ENCODE results near the gene CFAP20DC. TPM values are rescaled to one million over a fixed set of nuclear protein-coding genes. Genes with fewer than 3 reads are reported as not detected.
"Not testable (repeated sequence)": the region's sequence is repeated elsewhere in the genome, so short reads cannot be mapped to it uniquely, and the experiment has no call there.

CFAP20DC gene
- total and polyA plus RNA-seq, 8 donors, result 1.2 to 7.7 (median 5.4) TPM

DNA sequence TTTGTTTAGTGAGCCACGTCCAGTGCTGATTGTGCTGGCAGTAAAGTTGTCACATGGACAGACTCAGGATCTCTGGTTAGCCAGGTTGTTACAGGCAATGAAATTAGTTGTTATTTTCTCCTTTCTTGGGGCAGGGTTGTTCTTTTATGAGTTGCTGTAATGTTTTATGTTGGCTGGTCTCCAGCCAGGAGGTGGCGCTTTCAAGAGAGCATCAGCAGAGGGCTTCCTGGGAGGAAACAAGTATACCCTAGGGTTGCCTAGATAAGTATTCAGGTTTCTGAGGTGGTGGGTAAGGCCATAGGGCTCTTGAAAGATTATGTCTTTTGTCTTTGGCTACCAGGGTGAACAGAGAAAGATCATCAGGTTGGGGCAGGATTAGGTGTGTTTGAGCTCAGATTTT is 14.5 kb upstream of the CFAP20DC start:
- DNase-seq (no peak), ATAC-seq (no peak)
- Histone ChIP-seq H3K9me3 (no peaks in the 10 kb centered on the region), H3K36me3 (no peaks in the 10 kb centered on the region), H3K27ac (no peak overlapping the region), H3K27me3 (no peaks in the 10 kb centered on the region), H3K4me3 (no peak overlapping the region), H3K4me1 (no peaks in the 10 kb centered on the region)
- TF ChIP-seq, protein P1, sequence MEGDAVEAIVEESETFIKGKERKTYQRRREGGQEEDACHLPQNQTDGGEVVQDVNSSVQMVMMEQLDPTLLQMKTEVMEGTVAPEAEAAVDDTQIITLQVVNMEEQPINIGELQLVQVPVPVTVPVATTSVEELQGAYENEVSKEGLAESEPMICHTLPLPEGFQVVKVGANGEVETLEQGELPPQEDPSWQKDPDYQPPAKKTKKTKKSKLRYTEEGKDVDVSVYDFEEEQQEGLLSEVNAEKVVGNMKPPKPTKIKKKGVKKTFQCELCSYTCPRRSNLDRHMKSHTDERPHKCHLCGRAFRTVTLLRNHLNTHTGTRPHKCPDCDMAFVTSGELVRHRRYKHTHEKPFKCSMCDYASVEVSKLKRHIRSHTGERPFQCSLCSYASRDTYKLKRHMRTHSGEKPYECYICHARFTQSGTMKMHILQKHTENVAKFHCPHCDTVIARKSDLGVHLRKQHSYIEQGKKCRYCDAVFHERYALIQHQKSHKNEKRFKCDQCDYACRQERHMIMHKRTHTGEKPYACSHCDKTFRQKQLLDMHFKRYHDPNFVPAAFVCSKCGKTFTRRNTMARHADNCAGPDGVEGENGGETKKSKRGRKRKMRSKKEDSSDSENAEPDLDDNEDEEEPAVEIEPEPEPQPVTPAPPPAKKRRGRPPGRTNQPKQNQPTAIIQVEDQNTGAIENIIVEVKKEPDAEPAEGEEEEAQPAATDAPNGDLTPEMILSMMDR (IDR thresholded peaks at IDR 0.05), result no peak
- intact Hi-C loops (cut with DNase I), result no loop called here

DNA sequence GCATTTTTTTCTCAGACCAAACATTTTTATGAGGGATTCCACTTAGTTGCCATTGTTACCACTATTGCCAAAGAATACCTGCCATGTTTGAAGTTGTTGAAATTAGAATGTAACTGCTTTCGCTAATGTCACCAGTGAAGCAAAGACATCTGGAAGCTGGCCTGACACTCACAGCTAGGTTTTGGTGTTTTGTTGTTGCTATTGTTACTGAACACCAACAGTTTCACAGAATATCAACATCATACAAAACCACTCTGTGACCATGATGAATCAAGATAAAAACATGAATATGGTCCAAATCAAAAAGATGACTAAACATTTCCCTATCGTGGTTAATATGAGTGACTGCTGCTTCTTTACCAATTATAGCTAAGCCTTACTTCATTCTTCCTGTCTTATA is 6.9 kb upstream of the CFAP20DC start:
- Histone ChIP-seq H3K4me3 (no peak overlapping the region), H3K4me1 (no peaks in the 10 kb centered on the region), H3K9me3 (no peaks in the 10 kb centered on the region), H3K27me3 (no peaks in the 10 kb centered on the region), H3K36me3 (no peaks in the 10 kb centered on the region), H3K27ac (no peak overlapping the region)
- TF ChIP-seq, protein P1 (IDR thresholded peaks at IDR 0.05), result no peak
- DNase-seq (no peak), ATAC-seq (peak; percentile 42)
- intact Hi-C loops (cut with DNase I), result loop anchor here in 1 of 2 donors (10.0 kb wide), 1 partner anchor 422 kb away; no protein-coding TSS in a partner anchor

DNA sequence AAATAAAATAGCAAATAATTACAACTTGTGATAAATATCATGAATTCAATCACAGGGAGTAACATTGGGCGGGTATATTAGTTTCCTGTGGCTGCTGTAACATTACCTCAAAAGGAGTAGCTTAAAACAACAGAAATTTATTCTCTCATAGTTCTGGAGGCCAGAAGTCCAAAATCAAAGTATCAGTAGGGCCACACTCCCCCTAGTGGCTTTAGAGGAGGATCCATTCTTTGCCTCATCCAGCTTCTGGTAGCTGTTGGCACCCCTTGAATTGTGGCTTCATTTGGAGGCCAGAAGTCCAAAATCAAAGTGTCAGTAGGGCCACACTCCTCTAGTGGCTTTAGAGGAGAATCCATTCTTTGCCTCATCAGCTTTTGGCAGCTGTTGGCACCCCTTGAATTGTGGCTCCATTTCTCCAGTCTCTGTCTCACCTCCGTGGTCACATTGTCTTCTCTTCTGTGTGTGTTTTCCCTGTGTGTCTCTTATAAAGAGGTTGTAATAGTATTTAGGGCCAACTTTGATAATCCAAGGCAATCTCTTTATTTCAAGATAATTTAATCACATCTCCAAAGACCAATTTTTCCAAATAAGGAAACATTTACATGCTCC is 3.1 kb upstream of the CFAP20DC start:
- peaks cover 0 to 5% of the 10 kb centered on the region in 2 donors for H3K4me1 ChIP-seq
- DNase-seq (peak in 1 of 4 donors; percentile 28), ATAC-seq (peak; percentile 16)
- H3K9me3 ChIP-seq, result no peaks in the 10 kb centered on the region
- intact Hi-C loops (cut with DNase I), result loop anchor here in 1 of 2 donors (10.0 kb wide), 1 partner anchor 418 kb away; no protein-coding TSS in a partner anchor
- no peak overlapping the region for H3K27ac ChIP-seq
- no peaks in the 10 kb centered on the region for H3K27me3 ChIP-seq
- TF ChIP-seq, protein P1 (IDR thresholded peaks at IDR 0.05), result peak; percentile 52 to 57
- H3K4me3 ChIP-seq, result no peak overlapping the region
- H3K36me3 ChIP-seq, result no peaks in the 10 kb centered on the region

DNA sequence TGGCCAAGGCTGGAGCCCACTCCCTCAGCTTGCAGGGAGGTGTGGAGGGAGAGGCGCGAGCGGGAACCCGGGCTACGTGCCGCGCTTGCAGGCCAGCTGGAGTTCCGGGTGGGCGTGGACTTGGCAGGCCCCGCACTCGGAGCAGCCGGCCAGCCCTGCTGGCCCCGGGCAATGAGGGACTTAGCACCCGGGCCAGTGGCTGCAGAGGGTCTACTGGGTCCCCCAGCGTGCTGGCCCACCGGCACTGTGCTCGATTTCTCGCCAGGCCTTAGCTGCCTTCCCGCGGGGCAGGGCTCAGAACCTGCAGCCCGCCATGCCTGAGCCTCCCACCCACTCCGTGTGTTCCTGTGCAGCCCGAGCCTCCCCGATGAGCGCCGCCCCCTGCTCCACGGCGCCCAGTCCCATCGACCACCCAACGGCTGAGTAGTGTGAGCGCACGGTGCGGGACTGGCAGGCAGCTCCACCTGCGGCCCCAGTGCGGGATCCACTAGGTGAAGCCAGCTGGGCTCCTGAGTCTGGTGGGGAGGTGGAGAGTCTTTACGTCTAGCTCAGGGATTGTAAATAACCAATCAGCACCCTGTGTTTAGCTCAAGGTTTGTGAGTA is 1.1 kb upstream of the CFAP20DC start:
- ATAC-seq, result not testable (repeated sequence)
- peak in 1 of 4 donors; percentile 72 for DNase-seq
- intact Hi-C loops (cut with DNase I), result loop anchor here in 1 of 2 donors (10.0 kb wide), 1 partner anchor 416 kb away; no protein-coding TSS in a partner anchor

DNA sequence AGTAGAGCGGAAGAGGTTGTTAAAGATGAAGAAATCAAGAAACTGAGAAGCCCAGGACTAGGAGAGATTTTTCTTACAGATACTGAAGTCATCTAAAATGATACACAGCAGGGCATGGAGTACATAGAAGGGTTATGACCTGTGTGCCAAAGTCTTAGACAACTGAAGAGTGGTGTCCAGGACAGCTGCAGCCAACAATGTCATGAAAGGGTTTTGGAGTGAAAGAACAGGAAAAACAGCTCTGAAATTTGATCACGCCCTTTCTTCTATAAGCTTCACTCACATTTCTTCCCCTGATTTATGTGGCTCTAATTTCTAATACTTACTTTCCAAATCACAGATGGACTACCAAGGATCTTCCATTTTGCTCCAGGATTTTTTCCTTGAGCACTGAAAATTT is 3.0 kb downstream of the CFAP20DC start:
- Histone ChIP-seq H3K27me3 (no peaks in the 10 kb centered on the region), H3K4me1 (peaks cover 0 to 5% of the 10 kb centered on the region in 2 donors), H3K36me3 (no peaks in the 10 kb centered on the region), H3K9me3 (no peaks in the 10 kb centered on the region), H3K4me3 (no peak overlapping the region), H3K27ac (no peak overlapping the region)
- intact Hi-C loops (cut with DNase I), result no loop called here
- ATAC-seq (no peak), DNase-seq (no peak)
- TF ChIP-seq, protein P1 (IDR thresholded peaks at IDR 0.05), result no peak

More for the DNA sequence above, 1.1 kb upstream of the CFAP20DC start:
- not testable (repeated sequence) for H3K36me3 ChIP-seq, H3K4me1 ChIP-seq, H3K27me3 ChIP-seq, H3K9me3 ChIP-seq, H3K4me3 ChIP-seq, H3K27ac ChIP-seq

All from left lung (tissue), 10 donors.